Mesothelial cell of epicardium (in vitro differentiated cells): ENCODE results near the gene APOA5. TPM values are rescaled to one million over a fixed set of nuclear protein-coding genes. Genes with fewer than 3 reads are reported as not detected.
"Not testable (repeated sequence)": the region's sequence is repeated elsewhere in the genome, so short reads cannot be mapped to it uniquely, and the experiment has no call there.

Experiments used
- DNase-seq, 2 experiments: peaks; one replicate each; pipeline ENCODE4 v3.0.0; 2021; ENCODE audit warnings: low spot score in 2 of 2; ENCODE audit not compliant: unreplicated experiment in 2 of 2
- H3K27ac Mint-ChIP-seq: 2 replicates; pipeline ENCODE4 v1.8.0; 2021; ENCODE audit warnings: mixed read lengths
- H3K27me3 Mint-ChIP-seq: 2 replicates; pipeline ENCODE4 v1.8.0; 2021; ENCODE audit warnings: low read depth, mixed read lengths
- H3K36me3 Mint-ChIP-seq: 2 replicates; pipeline ENCODE4 v1.8.0; 2021; ENCODE audit warnings: mixed read lengths
- H3K4me1 Mint-ChIP-seq: 2 replicates; pipeline ENCODE4 v1.8.0; 2021; ENCODE audit warnings: mixed read lengths
- H3K4me3 Mint-ChIP-seq: 2 replicates; pipeline ENCODE4 v1.8.0; 2021; ENCODE audit warnings: mild to moderate bottlenecking, moderate library complexity, mixed read lengths
- H3K9me3 Mint-ChIP-seq: 2 replicates; pipeline ENCODE4 v1.8.0; 2021; ENCODE audit warnings: mixed read lengths
- total RNA-seq: library from RNA; stranded (reverse); gene quantifications from 3 replicates; pipeline ENCODE4 v1.2.1, GENCODE V29; 2021
- TF ChIP-seq, protein P1 (sequence below): fragments of 200-600 bp; sonication (generic); IDR thresholded peaks from one replicate; pipeline ENCODE4 v1.5.0; 2021; ENCODE audit warnings: antibody characterized with exemption; ENCODE audit not compliant: unreplicated experiment

APOA5 gene
- total RNA-seq, 1 donor from 2014 or later: not detected

DNA sequence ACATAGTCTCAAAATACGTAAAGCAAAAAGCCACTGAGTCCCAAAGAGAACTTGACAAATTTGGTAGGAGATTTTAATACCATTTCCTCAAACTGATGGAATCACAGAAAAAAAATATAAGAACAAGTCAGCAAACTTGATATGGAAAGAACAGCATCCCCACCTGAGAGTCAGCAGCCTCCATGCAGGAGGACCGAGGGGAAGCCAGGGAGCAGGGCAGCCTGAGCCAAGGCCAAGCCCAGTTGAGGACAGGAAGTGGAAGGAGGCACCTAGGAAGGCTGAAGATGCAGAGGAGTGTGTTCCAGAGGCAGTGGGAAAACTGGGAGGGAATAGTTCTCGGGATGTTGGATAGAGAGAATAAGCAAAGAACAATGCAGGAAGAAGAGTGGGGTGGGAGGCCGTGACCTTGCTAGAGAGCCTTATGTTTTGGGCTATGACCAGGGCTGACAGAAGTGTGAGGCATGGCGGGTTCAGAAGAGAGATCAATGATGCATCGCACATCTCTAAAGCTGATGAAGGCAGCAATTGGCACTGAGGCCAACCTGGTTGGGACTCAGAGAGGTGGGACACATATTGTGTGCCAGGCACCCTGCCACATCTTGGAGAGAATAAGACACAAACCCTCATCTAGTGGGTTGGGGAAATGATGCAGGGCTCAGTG is 16.1 kb upstream of the APOA5 start:
- no peak overlapping the region for H3K4me3 Mint-ChIP-seq
- no peak overlapping the region for H3K27ac Mint-ChIP-seq
- TF ChIP-seq, protein P1, sequence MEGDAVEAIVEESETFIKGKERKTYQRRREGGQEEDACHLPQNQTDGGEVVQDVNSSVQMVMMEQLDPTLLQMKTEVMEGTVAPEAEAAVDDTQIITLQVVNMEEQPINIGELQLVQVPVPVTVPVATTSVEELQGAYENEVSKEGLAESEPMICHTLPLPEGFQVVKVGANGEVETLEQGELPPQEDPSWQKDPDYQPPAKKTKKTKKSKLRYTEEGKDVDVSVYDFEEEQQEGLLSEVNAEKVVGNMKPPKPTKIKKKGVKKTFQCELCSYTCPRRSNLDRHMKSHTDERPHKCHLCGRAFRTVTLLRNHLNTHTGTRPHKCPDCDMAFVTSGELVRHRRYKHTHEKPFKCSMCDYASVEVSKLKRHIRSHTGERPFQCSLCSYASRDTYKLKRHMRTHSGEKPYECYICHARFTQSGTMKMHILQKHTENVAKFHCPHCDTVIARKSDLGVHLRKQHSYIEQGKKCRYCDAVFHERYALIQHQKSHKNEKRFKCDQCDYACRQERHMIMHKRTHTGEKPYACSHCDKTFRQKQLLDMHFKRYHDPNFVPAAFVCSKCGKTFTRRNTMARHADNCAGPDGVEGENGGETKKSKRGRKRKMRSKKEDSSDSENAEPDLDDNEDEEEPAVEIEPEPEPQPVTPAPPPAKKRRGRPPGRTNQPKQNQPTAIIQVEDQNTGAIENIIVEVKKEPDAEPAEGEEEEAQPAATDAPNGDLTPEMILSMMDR: no peak
- peaks cover 14% of the 10 kb centered on the region for H3K27me3 Mint-ChIP-seq
- H3K9me3 Mint-ChIP-seq: peaks cover 3% of the 10 kb centered on the region
- DNase-seq: no peak
- no peaks in the 10 kb centered on the region for H3K36me3 Mint-ChIP-seq
- peaks cover 4% of the 10 kb centered on the region for H3K4me1 Mint-ChIP-seq

DNA sequence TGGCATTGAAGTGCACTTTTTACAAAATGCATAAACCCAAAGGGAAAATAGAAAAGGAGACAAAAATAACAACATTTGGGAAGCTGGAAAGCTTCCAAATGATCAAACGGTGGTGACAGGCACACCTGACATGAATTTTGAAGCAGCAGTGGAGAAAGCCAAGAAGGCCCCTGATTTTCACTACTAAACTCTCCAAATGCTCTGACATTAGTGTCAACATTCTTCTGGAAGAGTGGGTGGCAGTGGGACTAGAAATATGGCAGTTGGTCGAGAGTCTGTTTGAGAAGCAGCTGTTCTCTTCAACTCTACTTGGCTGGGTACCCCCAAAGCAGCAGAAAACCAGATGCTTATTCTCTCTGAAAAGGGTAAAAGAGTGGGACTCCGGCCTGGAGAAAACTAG is 12.3 kb upstream of the APOA5 start:
- Mint-ChIP-seq H3K27me3 (peaks cover 21% of the 10 kb centered on the region), H3K27ac (no peak overlapping the region), H3K4me1 (no peaks in the 10 kb centered on the region), H3K9me3 (peaks cover under 1% of the 10 kb centered on the region), H3K36me3 (no peaks in the 10 kb centered on the region), H3K4me3 (no peak overlapping the region)
- TF ChIP-seq, protein P1: no peak
- no peak for DNase-seq

DNA sequence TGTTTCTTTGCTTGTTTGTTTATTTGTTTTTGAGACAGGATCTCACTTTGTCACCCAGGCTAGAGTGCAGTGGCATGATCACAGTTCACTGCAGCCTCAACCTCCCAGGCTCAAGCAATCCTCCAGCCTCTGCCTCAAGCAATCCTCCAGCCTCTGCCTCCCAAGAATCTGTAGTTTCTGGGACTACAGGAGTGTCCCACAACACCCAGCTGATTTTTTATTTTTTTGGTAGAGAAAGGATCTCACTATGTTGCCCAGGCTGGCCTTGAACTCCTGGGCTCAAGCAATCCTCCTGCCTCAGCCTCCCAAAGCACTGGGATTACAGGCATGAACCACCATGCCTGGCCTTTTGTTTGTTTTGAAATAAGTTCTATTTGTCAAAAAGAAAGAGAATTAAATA is 10.0 kb upstream of the APOA5 start:
- H3K27ac Mint-ChIP-seq: not testable (repeated sequence)

DNA sequence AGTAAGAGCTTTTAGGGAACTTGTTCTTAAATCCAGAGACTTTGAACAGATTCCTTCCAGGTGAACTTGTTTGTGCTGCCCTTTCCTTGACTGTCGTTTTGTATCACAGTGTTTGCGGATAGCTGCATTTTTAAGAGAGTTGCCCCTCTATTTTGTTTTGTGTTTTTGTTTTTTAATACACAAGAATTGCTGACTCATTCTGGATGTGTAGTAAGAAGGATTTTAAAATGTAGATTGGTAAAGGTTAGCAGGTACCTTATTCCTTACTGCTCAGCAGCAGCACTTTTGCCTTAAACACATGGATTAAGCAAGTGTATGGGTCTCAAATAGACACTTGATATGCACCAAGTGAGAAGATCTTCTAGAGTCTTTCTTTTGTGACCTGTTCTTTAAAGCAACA is 8.9 kb upstream of the APOA5 start:
- Mint-ChIP-seq H3K9me3 (peaks cover 4% of the 10 kb centered on the region), H3K4me1 (no peaks in the 10 kb centered on the region), H3K36me3 (no peaks in the 10 kb centered on the region), H3K4me3 (no peak overlapping the region), H3K27ac (no peak overlapping the region), H3K27me3 (peaks cover 17% of the 10 kb centered on the region)
- DNase-seq: no peak
- TF ChIP-seq, protein P1: no peak

More for the DNA sequence above, 10.0 kb upstream of the APOA5 start:
- not testable (repeated sequence) for H3K36me3 Mint-ChIP-seq, H3K4me3 Mint-ChIP-seq, DNase-seq, H3K4me1 Mint-ChIP-seq, H3K9me3 Mint-ChIP-seq
- peaks cover 17% of the 10 kb centered on the region for H3K27me3 Mint-ChIP-seq

DNA sequence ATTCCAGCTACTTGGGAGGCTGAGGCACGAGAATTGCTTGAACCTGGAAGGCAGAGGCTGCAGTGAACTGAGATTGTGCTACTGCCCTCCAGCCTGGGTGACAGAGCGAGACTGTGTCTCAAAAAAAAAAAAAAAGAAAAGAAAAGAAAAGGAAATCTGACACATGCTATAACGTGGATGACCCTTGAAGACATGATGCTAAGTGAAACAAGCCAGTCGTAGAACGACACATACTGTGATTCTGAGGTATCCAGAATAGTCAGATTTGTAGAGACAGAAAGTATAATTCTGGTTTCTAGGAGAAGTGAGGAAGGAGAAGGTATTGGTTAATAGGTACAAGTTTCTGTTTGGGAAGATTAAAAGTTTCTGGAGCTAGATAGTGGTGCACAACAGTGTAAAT is 6.7 kb upstream of the APOA5 start:
- Mint-ChIP-seq H3K4me1 (no peaks in the 10 kb centered on the region), H3K27ac (no peak overlapping the region), H3K36me3 (no peaks in the 10 kb centered on the region), H3K4me3 (no peak overlapping the region), H3K9me3 (peaks cover 4% of the 10 kb centered on the region), H3K27me3 (peaks cover 9% of the 10 kb centered on the region)
- TF ChIP-seq, protein P1: no peak
- no peak for DNase-seq

DNA sequence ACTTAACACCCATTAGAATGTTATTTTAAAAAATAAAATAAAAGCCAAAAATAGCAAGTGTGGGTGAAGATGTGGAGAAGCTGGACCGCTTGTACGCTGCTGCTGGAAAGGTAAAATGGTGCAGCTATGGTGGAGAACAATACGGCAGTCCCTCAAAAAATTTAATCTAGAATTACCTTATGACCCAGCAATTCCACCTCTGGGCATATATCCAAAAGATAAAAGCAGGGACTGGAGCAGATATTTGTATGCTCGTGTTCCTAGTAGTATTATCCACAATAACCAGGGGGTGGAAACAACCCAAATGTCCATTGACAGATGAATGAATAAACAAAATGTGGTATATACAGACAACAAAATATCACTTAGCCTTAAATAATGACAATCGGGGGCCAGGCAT is 6.1 kb upstream of the APOA5 start:
- Mint-ChIP-seq H3K36me3 (no peaks in the 10 kb centered on the region), H3K4me1 (no peaks in the 10 kb centered on the region)
- TF ChIP-seq, protein P1: no peak

More for the DNA sequence above, 6.1 kb upstream of the APOA5 start:
- Mint-ChIP-seq H3K27me3 (peaks cover 8% of the 10 kb centered on the region), H3K9me3 (peaks cover 4% of the 10 kb centered on the region), H3K4me3 (no peak overlapping the region), H3K27ac (no peak overlapping the region)
- no peak for DNase-seq
